CD4-positive, alpha-beta T cell treated with Interleukin-4 for 4 hours (primary cell): Measurements from ENCODE around the gene SLC34A1.

Experiments
- DNase-seq: peaks from one replicate; pipeline ENCODE4 v3.0.0-alpha.2; 2020

Gene SLC34A1

DNA sequence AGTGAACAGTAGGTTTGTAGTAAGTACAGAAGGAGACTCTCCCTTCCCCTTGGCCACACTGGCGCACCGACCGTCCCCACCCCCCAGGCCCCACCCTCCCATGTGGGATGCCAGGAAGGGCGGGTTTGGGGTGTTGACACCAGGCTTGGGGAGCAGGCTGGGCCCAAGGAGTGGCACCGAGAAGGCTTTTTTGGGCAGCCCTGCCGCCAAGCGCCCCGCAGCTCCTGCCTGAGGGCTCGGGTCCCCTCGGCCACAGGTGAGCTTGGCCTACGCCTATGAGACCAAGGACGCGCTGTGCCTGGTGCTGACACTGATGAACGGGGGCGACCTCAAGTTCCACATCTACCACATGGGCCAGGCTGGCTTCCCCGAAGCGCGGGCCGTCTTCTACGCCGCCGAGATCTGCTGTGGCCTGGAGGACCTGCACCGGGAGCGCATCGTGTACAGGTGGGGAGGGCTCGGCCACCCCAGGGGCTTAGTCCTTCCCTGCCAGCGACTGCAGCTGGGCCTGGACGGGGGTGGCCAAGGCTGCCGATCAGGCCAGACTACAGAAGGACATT is 49.5 kb downstream of the SLC34A1 start:
- DNase-seq, result no peak

DNA sequence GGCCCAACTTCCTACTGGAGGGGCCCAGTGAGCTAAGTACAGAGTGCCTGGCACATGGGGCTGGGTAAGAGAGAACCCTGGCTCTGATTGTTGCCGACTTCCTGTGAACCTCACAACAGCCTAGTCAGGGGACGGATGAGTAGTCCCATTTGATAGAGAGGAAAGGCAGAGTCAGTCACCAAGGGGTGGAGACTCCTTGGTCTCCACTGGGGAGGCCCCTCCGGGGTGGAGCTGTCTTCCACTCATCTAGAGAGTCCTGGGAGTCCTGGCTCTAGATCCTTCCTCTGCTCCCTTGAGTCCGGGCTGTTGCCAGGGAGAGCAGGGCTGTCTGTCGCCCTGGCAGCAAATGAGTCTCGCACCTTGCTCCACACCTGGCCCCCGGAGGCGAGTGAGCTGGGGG is 50.2 kb downstream of the SLC34A1 start:
- DNase-seq, result peak; percentile 77

DNA sequence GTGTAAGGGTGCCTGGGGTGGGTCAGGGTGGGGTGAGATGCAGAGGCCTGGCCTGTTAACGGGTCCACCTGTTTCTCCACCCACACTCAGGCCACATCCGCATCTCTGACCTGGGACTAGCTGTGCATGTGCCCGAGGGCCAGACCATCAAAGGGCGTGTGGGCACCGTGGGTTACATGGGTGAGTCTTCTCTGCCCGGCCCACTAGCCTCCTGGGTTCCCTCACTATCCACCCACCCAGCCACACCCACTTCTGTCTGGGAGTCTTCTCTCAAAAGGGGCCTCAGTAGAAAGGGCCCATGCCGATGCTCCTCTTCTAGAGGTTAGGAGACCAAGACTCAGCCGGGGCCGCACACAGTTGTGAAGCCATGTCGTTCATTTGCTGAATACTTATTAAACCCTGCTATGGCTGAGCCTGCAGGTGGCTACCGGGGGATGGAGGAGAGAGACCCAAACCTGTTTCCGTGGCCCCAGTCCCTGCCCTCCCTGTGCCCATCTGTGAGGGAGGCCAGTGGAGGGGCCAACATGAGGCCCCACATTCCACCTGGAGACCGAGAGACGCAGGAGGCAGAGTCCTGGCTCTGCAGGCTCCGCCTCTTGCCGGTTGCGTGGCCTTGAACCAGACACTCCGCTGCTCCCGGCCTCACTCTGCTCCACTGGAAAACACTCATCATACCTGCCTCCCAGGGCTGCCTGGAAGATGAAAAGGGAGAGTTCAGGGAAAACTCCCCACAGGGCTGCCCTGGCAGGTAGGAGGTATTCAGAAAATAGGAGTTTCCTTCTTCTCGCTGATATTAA is 50.9 kb downstream of the SLC34A1 start:
- DNase-seq, result no peak

DNA sequence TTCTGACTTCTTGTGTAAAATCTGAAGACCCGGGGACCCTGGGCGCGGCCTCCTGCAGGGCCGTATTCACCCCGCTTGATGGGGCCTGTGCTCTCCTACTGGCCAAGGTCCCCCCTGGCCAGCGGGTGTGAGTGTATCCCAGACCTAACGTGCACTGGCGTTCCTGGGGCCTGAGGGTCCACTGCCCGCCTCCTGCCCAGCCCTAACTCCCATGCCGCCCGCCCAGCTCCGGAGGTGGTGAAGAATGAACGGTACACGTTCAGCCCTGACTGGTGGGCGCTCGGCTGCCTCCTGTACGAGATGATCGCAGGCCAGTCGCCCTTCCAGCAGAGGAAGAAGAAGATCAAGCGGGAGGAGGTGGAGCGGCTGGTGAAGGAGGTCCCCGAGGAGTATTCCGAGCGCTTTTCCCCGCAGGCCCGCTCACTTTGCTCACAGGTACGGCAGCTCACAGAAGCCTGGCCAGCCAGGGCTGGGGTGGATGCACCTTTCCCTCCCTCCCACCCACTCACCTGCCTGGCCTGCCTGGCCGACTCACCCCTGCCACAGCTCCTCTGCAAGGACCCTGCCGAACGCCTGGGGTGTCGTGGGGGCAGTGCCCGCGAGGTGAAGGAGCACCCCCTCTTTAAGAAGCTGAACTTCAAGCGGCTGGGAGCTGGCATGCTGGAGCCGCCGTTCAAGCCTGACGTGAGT is 51.8 kb downstream of the SLC34A1 start:
- no peak for DNase-seq

DNA sequence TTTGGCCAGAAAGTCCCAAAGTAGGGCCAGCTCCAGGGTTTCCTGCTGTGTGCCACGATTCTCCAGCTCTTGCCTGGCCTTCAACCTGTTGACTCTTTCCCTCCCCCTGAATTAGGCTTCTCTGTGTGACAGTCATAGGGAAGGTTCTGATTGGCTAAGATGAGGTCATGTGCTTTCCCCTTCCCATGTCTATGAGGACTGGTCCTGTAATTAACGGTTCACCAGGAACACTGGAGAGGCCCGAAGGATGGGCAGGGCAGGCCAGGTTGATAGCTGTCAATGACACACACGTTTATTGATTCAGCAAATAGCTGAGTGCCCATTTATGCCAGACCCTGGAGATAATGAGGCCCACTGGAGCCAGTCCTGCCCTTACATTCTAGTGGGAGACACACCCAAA is 53.4 kb downstream of the SLC34A1 start:
- DNase-seq, result no peak

DNA sequence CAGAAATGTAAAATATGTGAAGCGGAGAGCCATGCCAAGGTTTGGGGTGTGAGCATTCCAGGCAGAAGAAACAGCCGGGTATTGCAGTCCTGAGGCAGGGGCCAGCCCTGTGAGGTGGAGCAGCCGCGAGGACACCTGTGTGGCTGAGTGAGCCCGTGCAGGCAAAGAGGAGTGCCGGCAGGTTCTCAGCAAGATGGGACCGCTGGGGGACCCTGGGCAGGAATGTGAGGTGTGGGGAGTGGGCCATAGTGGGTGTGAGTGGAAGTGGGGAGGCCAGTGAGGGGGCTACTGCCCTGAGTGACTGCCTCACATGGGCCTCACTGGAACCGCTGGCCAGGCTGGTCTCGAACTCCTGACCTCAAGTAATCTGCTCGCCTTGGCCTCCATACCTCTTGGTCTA is 54.2 kb downstream of the SLC34A1 start:
- no peak for DNase-seq

DNA sequence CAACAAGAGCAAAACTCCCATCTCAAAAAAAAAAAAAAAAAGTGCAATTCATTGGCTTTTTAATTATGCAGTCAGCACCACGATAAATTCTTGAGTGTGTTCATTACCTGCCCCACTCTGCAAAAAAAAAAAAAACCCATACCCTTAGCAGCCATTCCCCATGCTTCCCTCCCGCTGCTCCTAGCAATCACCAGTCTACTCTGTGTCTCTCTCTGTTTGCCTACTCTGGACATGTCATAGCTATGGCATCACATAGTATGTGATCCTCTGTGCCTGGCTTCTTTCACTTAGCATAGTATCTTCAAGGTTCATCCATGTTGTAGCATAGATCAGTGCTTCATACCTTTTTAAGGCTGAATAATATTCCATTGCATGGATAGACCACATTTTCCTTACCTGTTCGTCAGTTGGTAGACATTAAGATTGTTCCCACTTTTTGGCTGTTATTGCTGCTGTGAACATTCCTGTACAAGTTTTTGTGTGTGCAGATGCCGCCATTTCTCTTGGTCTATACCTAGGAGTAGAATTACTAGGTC is 55.4 kb downstream of the SLC34A1 start:
- no peak for DNase-seq

DNA sequence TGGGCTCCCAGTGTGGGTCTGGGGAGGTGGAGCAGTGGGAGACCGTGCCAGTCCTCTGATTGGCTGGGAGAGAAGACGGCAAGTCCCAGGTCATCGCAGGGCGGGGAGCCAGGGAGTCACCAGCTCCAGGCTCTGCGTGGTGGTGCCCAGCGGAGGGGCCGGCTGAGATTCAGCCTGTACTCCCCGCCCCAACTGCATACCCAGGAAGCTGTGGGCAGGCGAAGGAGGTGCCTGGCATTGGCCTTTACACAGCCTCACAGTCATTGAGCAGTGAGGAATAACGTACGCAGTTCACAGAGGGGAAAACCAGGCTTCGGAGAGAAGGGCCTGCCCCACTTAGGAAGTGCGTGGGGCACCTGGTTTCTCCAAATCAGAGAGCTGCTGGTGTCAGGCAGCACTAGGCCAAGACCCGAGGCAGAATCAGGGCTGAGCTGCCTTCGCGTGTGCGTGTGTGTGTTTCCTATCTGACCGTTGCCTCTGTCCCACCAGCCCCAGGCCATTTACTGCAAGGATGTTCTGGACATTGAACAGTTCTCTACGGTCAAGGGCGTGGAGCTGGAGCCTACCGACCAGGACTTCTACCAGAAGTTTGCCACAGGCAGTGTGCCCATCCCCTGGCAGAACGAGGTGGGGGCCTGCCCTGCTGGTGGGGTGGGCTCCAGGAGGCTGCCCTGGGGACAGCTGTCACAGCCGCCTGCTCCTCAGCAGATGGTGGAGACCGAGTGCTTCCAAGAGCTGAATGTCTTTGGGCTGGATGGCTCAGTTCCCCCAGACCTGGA is 56.2 kb downstream of the SLC34A1 start:
- peak; percentile 57 for DNase-seq

DNA sequence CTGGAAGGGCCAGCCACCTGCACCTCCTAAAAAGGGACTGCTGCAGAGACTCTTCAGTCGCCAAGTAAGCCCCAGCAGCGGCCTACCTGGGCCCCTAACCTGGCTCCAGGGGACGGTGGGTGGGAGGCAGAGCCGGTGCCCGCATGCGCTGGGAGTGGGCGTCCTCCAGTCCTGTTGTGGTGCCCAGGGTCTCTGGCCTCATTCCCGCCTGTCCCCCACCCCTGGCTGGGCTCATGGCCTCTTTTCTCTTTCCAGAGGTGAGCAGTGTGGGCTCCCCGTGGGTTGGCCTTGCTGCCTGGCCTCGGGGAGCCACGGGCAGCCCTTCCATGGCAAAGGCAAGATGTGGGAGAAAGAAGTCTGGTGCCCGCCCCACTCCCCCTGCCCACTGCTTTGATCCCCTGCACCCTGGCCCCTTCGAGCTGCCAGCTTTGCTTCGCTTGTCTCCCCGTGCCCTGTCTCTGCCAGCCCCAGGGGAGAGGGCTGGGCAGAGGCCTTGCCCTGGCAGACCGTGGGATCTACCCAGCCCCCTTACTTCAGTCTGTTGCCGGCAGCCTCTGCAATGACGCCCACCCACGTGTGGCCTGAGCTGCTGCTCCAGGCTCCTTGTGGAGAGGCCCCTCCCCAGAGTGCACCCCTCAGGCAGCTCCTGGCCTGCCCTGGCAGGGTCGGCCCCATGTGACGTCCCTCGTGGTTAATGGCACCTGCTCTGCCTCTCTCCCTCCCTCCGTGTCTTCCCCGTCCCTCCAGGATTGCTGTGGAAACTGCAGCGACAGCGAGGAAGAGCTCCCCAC is 57.0 kb downstream of the SLC34A1 start:
- no peak for DNase-seq

DNA sequence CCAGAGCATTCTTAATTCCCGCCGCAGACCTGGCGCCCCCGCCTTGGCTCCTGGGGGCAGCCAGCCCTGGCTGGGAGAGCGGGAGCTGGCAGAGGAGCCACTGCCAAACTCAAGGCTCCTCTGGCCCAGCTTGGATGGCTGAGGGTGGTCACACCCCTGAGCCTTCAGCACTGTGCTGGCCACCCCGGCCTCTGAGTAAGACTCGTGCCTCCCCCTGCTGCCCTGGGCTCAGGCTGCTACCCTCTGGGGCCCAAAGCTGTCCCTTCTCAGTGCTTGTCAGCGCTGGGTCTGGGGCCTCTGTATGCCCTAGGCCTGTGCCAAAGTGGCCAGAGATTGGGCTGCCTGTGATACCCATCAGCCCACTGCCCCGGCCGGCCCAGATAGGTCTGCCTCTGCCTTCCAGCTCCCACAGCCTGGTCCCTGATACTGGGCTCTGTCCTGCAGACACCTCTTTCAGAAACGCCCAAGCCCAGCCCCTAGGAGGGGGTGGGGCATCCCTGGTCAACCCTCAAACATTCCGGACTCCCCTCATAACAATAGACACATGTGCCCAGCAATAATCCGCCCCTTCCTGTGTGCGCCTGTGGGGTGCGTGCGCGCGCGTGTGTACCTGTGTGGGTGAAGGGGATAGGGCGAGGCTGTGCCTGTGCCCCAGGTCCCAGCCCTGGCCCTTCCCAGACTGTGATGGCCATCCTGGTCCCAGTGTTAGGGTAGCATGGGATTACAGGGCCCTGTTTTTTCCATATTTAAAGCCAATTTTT is 58.0 kb downstream of the SLC34A1 start:
- DNase-seq, result no peak

DNA sequence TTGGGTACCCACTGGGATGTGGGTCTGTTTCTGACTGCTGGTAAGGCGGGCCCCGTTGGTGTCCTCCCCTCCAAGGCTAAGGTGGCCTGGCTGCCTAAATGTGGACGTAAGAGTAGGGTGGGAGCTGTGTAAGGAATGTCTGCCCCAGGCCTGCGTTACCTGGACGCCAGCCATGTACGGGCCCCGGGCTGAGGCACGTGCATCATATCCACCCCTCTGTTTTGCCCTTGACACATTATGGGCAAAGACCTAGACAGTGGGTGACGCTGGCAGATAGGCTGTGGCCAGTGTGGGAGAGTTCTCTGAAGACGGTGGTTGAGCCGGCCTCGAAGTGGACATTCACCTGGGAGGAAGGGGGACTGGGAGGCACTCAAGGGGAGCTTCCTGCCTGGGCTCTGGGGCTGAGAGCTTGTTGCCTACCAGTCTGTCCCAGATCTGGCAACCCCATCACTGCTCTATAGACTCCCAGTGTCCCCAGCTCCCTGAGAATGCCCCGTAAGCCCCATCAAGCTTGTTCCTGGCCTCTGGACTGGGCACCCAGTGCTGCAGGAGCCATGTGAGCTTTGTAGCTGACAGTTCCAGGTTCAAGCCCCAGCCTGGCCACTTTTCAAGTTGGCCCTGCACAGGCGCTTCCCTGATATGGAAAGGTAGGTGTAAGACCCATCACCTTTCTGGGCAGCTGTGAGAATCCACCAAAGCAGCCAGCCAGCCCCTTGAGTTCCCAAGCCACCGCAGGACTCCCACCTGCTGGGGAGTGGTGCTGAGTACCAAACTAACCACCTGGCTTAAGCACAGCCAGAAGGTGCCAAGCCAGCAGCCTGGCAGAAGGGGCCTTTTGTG is 59.1 kb downstream of the SLC34A1 start:
- no peak for DNase-seq

DNA sequence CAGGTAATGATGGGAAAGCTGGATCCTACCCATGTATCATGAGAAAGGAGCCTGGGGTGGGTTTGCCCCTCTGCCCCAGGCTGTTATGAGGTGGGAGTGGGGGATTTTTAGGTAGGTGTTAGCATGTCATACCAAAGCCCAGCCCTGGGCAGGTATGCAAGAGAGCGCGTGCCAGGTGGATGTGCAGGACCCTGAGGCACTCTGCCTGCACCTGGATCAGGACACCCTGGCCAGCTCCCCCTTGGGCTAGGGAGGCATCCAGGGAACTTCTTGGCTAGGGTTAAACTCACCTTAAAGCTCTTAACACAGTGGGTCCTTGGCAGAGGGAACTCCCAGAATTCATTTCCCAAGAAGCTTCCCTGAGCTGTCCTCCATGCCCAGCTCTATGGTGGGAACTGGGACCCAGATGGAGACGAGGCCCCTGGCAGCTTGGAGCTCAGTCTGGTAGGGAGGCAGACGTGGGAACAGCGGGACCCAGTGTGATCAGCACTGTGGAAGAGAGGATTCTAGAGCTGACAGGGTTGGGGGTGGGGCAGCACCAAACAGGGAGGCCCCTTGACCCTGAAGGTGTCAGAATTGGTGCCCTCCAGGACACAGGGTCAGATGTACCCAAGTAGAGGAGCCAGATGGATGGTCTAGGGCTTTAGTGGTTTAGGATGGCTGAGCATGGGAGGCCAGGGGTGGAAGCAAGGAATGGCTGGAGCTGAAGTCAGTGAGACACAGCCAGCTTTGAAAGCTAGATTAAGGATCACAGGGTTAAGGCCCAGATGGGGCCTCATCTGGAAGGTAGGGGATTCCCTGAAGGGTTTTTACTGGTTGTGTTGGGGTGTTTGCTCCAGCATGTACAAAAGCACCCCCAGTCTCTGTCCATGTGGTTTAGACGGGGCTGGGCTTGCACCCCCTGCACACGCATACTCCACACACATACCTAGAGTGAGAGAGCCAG is 60.1 kb downstream of the SLC34A1 start:
- peak; percentile 56 for DNase-seq

DNA sequence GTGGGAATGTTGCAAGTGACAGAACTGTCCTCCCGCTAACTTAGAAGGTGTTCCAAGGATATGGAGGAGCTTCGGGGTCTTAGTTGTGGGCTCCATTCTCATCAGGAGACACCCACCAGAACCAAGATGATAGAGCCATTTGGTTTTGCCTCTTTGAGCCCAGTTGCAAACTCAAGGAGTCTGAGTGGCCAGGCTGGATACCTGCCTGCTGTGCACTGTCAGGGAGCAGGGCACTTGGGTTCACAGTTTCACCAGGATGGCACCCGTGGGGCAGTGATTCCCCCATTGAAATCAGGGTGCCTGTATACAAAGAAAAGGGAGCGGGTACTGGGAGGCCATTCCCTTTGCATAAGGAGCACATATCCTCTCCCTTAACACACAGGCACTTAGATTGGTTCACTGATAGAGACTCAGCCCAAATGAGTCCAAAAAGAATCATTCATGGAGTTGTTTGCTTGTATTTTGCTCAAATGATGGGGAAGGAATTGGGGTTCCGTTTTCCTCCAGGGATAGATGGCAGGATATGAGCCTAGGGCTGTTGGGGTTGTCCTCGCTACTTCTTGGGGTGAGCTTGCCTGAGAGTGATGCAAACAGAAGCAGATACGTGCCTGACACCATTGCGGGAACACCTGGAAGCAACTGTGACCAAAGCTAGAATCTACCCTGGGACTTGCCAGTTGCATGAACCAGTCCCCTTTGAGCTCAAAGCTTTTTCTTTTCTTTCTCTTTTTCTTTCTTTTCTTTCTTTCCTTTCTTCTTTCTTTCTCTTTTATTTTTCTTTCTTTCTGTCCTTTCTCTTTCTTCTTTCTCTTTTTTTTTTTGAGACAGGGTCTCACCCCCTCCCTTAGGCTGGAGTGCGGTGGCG is 61.0 kb downstream of the SLC34A1 start:
- peak; percentile 34 for DNase-seq

DNA sequence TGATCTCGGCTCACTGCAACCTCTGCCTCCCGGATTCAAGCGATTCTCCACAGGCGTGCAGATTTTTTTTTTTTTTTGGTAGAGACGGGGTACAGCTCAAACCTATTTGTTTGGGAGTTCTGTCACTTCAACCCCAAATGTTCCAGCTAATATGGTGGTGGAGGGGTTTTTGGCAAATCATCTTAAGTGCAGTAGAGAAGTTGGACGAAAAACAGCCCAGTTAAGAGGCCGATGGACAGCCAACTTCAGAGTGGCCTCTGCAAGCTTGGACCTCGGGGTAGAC is 61.6 kb downstream of the SLC34A1 start:
- DNase-seq, result no peak

DNA sequence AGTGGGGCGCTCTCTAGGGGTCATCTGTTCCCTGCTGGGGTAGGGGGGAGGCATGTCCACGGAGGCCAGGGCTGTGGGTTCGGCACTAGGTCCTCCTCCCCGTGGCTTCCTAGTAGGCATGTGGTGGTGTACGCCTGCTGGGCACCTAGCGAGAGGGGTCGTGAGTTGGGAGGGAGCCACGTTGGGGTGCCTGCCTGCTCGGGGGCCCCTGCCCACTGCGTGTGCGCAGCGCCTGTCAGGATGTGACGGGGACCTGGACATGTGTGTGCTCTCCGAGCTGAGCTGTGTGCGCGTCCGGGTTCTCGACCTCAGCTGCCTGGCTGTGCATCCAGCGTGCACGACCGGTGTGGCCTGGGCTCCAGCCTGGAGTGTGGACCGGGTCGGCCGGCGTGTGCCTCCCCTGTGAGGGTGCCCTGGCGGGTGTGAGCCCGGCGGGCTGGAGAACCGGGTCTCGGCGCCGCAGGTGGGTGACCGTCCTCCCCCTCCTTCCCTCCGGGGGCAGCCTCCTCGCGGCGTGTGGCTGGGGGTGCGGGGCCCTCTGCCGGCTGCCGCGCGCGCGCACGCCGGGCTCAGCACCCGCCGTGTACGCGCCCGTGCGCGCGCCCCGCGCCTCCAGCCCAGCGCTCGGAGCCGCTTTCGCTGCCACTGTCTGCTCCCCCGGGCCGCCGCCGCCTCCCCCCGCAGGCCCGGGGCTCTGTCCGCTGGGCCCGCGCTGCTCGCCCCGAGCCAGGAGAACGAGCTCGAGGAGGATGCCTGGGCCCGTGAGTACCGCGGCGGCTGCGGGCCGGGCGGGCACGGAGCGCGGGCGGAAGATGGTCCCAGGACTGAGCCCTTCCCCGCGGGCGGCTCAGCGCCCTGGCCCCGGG is 62.2 kb downstream of the SLC34A1 start, which contains the start of gene PRR7:
TSS of gene PRR7 (plus strand) at position 615 of the 866 bp plus-strand sequence. CDS start 8,254 bp downstream, outside the sequence.
- peak; percentile 72 for DNase-seq

DNA sequence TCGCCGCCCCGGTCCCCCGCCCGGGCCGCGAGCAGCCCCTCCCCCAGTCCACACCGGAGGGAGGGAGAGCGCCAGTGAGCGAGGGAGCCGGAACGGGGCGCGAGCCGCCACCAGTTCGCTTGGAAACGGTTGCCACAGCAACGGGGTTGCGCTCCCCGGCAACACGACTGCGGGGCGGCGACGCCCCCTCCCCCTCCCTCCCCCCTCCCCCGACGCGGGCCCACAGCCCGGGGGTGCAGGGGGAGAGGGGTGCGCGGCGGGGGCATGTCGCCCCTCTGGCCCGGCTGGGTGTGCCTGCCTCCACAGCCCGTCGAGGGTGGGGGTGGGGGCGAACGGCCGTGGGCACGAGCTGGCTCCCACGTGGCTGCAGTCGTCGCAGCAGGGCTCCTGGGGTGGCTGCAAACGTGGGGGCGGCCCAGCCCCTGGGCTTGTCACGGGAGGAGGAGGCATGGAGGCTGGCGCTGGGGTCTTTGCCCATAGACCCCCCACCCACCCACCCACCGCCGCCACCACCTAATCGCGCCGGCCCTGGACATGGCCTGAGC is 62.9 kb downstream of the SLC34A1 start:
- peak; percentile 86 for DNase-seq

DNA sequence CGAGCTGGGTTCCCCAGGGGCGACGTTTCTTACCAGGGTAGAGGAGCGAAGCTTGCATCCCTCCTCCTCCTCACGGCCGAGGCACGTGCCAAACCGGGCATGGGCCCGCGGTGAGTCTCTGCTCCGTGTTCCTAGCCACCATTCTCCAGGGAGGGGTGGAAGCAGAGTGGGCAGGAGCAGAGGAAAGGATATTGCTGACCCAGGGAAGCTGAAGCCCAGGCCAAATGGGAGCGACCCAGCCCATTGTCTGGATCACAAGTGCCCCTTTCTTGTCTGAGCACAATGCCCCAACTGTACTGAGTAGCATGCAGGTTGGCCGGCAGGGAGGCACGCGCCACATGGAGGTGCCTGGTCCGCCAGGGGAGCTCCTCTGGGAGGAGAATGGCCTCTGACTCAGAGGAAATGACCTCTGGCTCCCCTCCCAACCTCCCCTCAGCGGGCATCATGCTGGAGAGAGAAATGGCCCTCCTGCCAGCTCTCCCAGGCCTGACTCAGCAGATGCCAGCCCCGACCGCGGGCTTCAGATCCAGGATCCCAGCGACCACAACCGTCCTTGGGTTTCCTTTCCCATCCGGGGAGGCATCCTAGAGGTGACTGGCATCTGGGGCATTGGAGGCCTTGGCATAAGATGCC is 63.5 kb downstream of the SLC34A1 start:
- no peak for DNase-seq
